Activated CD8-positive, alpha-beta memory T cell treated with anti-CD3 and anti-CD28 coated beads, Interleukin-2, amount 50 U/mL, for 1 hour (primary cell): ENCODE data around the gene NAGS.
"Not testable (repeated sequence)": the region's sequence is repeated elsewhere in the genome, so short reads cannot be mapped to it uniquely, and the experiment has no call there.

ENCODE experiments used
- DNase-seq: peaks from one replicate; pipeline ENCODE4 v3.0.0-alpha.2; 2020; ENCODE audit errors: extremely low read depth

NAGS gene, protein sequence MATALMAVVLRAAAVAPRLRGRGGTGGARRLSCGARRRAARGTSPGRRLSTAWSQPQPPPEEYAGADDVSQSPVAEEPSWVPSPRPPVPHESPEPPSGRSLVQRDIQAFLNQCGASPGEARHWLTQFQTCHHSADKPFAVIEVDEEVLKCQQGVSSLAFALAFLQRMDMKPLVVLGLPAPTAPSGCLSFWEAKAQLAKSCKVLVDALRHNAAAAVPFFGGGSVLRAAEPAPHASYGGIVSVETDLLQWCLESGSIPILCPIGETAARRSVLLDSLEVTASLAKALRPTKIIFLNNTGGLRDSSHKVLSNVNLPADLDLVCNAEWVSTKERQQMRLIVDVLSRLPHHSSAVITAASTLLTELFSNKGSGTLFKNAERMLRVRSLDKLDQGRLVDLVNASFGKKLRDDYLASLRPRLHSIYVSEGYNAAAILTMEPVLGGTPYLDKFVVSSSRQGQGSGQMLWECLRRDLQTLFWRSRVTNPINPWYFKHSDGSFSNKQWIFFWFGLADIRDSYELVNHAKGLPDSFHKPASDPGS

DNA sequence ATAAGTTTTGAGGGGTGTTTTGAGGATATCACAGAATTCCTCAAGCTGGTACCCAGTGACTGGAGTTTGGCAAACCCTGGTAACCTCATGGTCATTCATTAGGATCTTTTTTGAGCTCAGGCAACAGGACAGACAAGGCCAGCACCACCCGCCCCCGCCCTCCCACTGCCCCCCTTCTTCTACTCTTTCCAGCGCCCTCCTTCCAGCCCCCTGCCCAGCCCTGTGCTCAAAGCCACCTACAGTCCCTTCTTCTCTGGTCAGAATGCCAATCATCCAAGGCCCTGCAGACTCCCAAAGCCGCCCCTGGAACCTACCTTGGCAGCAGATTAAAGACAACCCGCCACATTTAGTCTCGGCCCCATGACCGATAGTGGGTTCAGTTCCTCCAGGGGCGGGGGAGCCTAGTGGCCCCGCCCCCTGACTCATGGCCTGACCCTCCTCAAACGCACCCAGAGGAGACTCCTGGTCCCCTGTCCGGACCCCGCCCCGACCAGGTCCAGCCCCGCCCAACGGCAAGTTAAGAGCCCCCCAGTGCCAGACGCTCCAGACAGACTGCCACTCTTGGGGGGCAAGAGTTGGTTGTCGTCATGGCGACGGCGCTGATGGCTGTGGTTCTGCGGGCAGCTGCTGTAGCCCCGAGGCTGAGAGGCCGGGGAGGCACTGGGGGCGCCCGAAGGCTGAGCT, at the start of gene NAGS:
Gene NAGS (plus strand): TSS at position 546 of the 684 bp plus-strand sequence. CDS start 42 bp downstream, at position 588.
- no peak for DNase-seq

GRCh38 chr17:43956222-43956621, 48.2 kb upstream of the NAGS start:
- DNase-seq: no peak

- DNase-seq: no peak
These were observed 45.6 kb upstream of the NAGS start for GRCh38 chr17:43958748-43959352.

DNA sequence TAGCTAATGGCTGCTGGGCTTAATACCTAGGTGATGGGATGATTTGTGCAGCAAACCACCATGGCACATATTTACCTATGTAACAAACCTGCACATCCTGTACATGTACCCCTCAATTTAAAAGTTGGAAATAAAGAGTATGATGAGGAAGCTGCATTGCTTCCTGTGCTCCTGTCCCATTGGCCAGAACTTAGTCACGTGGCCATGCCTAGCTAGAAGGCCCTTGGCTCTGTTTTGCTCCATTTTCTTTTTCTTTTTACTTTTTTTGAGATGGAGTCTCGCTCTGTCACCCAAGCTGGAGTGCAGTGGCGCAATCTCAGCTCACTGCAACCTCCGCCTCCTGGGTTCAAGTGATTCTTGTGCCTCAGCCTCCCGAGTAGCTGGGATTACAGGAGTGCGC, 43.1 kb upstream of the NAGS start:
- not testable (repeated sequence) for DNase-seq

- no peak for DNase-seq
These were observed 42.5 kb upstream of the NAGS start for GRCh38 chr17:43961954-43962353.

DNA sequence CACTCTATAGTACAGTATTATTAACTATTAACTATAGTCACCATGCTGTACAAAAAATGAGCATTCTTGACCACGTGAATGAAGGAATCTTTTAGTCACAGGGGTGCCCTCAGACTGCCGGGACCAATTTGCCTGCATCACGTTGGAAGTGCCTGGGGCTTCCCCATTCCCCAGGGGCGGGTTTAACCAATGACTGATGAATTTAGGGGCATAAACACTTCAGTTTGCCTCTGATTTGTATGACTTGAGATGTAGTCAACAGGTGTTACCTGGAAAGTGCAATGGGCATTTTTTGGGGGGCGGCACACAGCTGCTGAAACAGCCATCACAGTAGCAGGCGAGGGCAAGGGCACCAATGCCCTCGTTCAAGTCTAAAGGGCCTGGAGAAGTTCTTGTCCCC, 41.9 kb upstream of the NAGS start:
- no peak for DNase-seq

GRCh38 chr17:43966276-43966675, 38.1 kb upstream of the NAGS start:
- no peak for DNase-seq

- DNase-seq: no peak
These were observed 37.1 kb upstream of the NAGS start for GRCh38 chr17:43967251-43967875.

GRCh38 chr17:43970366-43970765, 34.1 kb upstream of the NAGS start:
- DNase-seq: no peak

- not testable (repeated sequence) for DNase-seq
These were observed 33.0 kb upstream of the NAGS start for GRCh38 chr17:43971436-43971835.

DNA sequence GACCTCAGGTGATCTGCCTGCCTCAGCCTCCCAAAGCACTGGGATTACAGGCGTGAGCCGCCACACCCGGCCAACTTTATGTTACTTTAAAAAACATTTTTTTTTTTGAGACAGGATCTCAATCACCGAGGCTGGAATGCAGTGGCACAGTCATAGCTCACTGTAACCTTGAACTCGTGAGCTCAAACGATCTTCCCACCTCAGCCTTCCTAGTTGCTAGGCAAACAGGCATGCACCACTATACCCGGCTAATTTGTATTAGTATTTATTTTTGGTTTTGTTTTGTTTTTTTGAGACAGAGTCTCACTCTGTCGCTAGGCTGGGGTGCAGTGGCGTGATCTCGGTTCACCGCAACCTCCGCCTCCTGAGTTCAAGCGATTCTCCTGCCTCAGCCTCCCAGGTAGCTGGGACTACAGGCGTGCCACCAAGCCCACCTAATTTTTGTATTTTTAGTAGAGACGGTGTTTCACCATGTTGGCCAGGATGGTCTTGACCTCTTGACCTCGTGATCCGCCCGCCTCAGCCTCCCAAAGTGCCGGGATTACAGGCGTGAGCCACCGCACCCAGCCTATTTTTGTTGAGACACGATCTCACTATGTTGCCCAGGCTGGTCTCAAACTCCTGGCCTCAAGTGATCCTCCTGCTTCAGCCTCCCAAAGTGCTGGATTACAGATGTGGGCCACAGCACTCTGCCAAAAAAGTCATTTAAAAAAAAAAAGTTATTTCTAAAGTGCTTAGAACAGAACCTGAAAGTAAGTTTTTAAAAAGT, 31.8 kb upstream of the NAGS start:
- not testable (repeated sequence) for DNase-seq

- no peak for DNase-seq
These were observed 29.8 kb upstream of the NAGS start for GRCh38 chr17:43974382-43975266.

DNA sequence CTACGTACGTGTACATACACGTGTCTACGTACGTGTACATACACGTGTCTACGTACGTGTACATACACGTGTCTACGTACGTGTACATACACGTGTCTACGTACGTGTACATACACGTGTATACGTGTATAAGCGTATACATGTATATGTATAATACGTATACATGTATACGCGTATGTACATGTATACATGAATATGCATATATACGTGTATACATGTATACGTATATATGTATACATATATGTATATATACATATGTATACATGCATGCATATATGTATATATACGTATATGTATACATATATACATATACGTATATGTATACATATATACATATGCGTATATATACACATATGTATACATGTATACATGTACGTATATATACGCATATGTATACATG, 28.5 kb upstream of the NAGS start:
- no peak for DNase-seq

- no peak for DNase-seq
These were observed 27.2 kb upstream of the NAGS start for GRCh38 chr17:43976963-43977837.

GRCh38 chr17:43978078-43978477, 26.3 kb upstream of the NAGS start:
- DNase-seq: no peak

DNA sequence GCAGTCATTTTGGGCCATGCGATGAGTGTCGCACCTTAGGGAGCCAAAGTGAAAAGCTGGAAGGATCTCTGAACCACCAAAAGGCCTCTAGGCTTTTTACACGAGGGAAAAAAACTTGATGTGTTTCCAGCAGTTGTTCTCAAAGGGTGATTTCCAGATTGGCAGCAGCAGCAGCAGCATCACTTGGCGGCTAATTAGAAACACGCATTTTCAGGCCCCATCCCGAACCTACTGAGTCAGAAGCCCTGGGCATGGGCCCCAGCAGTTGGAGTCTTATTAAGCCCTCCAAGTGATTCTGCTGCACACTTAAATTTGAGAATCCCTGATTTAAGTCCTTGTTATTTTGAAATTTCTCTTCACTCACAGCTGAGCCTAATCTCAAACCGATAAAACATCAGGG, 25.4 kb upstream of the NAGS start:
- no peak for DNase-seq

DNA sequence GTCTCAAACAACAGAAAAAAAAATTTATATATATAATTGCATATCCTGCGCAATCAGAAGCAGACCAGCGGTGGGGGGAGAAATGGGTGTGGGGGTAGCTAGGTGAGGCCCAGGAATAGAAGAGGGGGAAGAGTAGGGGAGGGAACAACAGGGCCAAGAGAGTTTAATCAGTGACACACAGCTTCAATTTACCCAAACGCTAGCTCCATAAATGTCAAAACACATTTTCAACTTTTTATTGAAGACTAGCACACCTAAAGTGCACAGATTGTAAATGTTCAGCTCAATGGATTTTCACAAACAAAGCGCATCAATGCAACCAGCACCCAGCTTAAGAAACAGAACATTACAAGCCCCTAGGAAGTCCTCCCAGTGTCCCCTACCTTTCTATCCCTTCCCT, 24.8 kb upstream of the NAGS start:
- DNase-seq: no peak

DNA sequence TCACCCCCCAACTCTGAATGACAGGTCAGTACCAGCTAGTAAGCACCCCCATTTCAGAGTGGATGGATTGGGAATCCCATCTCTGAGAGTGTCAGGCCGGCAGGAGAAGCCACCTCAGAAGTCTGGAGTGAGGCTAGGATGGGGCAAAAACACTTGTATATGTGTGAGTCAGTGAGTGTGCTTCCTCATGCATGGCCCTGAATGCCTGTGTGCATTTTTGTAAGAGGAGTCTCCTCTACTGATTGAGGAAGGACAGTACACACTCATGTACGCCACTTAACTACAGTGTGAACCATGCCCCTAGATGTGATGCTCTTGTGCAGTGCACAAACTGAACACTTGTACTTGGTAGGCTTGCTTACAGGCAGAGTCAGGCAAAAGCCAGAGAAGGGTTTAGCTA, 22.3 kb upstream of the NAGS start:
- no peak for DNase-seq

DNA sequence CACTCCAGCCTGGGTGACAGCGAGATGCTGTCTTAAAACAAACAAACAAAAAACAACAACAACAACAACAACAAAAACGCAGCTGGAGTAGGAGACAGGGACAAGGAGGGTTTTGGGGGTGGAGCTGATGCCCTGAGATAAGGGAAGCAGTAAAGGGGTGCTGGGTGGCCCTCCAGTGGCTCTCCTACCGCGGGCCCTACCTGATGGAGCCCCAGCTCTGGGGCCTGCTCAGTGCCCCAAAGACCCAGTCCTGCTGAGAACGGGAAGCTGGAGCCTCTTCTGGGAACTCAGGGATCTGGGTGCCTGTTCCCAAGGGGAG, 21.3 kb upstream of the NAGS start:
- DNase-seq: no peak
